Effector memory CD8-positive, alpha-beta T cell (primary cell): ENCODE measurements around the gene NME3.

Experiments used
- ATAC-seq: fragments of 150-1000 bp; cut with Tn5 transposase; replicated peaks from 2 replicates; pipeline ENCODE4 v1.10.0; 2021; ENCODE audit warnings: mild to moderate bottlenecking, moderate library complexity
- DNase-seq, 3 experiments: peaks; one replicate each; pipeline ENCODE4 v3.0.0; 2021
- H3K27ac Mint-ChIP-seq, 2 donors: one replicate each; pipeline ENCODE4 v1.8.0; 2022; ENCODE audit warnings: mild to moderate bottlenecking in 2 of 2, mixed read lengths in 2 of 2, moderate library complexity in 2 of 2
- H3K27me3 Mint-ChIP-seq, 2 donors: one replicate each; pipeline ENCODE4 v1.8.0; 2022; ENCODE audit warnings: mixed read lengths in 2 of 2
- H3K36me3 Mint-ChIP-seq: one replicate; pipeline ENCODE4 v1.8.0; 2022; ENCODE audit warnings: mild to moderate bottlenecking, moderate library complexity, mixed read lengths; ENCODE audit not compliant: insufficient read depth
- H3K4me1 Mint-ChIP-seq, 2 donors: one replicate each; pipeline ENCODE4 v1.8.0; 2022; ENCODE audit warnings: low read depth in 2 of 2, mixed read lengths in 2 of 2
- H3K4me3 Mint-ChIP-seq, 2 donors: one replicate each; pipeline ENCODE4 v1.8.0; 2022; ENCODE audit warnings: mild to moderate bottlenecking in 2 of 2, mixed read lengths in 2 of 2, moderate library complexity in 2 of 2
- H3K9me3 Mint-ChIP-seq, 2 donors: one replicate each; pipeline ENCODE4 v1.8.0; 2022; ENCODE audit warnings: mixed read lengths in 2 of 2

The NME3 gene

GRCh38 chr16:1790611-1791255 is 19.4 kb upstream of the NME3 start:
- Mint-ChIP-seq H3K9me3 (no peaks in the 10 kb centered on the region), H3K27me3 (no peaks in the 10 kb centered on the region), H3K27ac (no peak overlapping the region), H3K36me3 (peaks cover 15% of the 10 kb centered on the region), H3K4me3 (no peak overlapping the region), H3K4me1 (peaks cover 4% of the 10 kb centered on the region in 2 donors)
- DNase-seq: no peak
- ATAC-seq: no peak

DNA sequence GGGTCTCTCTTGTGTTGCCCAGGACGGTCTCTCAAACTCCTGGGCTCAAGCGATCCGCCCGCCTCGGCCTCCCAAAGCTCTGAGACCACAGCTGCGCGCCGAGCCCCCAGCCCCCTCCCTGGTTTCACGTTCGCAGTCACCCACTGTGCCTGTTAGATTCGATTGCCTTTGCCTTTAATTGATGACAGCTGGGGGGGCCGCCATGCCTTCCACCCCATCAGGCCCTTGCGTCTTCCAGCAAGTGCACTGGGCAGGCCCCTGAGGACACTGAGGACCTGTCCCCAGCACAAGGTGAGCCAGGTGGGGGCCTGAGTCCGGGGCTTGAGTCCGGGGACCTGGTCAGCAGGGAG is 18.9 kb upstream of the NME3 start:
- Mint-ChIP-seq H3K4me1 (peaks cover 5 to 9% of the 10 kb centered on the region in 2 donors), H3K4me3 (no peak overlapping the region), H3K27me3 (no peaks in the 10 kb centered on the region), H3K36me3 (peaks cover 16% of the 10 kb centered on the region), H3K9me3 (no peaks in the 10 kb centered on the region), H3K27ac (no peak overlapping the region)
- no peak for DNase-seq
- ATAC-seq: no peak

DNA sequence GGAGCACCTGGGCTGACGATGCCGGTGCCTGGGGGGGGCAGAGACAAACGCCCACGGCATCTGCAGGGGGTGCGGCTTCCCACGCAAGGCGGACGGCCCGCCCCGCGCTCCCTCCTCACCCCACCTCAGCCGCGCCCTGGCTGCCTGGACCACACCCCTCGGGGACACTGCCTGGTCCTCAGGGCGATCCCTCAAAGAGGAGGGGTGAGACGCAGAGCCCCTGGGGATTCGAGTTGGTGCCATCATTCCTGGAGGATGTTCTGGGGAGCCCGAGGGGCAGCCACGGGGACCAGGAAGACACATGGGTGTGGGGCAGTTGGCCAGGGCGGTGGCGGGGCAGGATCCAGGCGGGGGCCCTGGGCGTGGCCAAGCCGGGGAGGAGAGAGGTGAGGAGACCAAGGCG is 18.3 kb upstream of the NME3 start:
- no peak for ATAC-seq
- H3K4me3 Mint-ChIP-seq: no peak overlapping the region
- DNase-seq: no peak
- H3K4me1 Mint-ChIP-seq: peaks cover 8 to 12% of the 10 kb centered on the region in 2 donors
- H3K27ac Mint-ChIP-seq: no peak overlapping the region
- H3K9me3 Mint-ChIP-seq: no peaks in the 10 kb centered on the region
- H3K36me3 Mint-ChIP-seq: peaks cover 18% of the 10 kb centered on the region
- H3K27me3 Mint-ChIP-seq: no peaks in the 10 kb centered on the region

GRCh38 chr16:1788708-1789100 is 17.4 kb upstream of the NME3 start:
- H3K27me3 Mint-ChIP-seq: no peaks in the 10 kb centered on the region
- peaks cover 10 to 13% of the 10 kb centered on the region in 2 donors for H3K4me1 Mint-ChIP-seq
- peak overlapping the region in 1 of 2 donors; percentile 36 for H3K27ac Mint-ChIP-seq
- no peaks in the 10 kb centered on the region for H3K9me3 Mint-ChIP-seq
- peak overlapping the region in 1 of 2 donors; percentile 24 for H3K4me3 Mint-ChIP-seq
- peaks cover 18% of the 10 kb centered on the region for H3K36me3 Mint-ChIP-seq
- DNase-seq: no peak
- ATAC-seq: no peak

- DNase-seq: no peak
- Mint-ChIP-seq H3K27me3 (no peaks in the 10 kb centered on the region), H3K4me1 (peaks cover 14 to 15% of the 10 kb centered on the region in 2 donors), H3K36me3 (peaks cover 19% of the 10 kb centered on the region), H3K27ac (no peak overlapping the region), H3K4me3 (no peak overlapping the region), H3K9me3 (no peaks in the 10 kb centered on the region)
- no peak for ATAC-seq
Measured at GRCh38 chr16:1788095-1788707, 16.9 kb upstream of the NME3 start.

- H3K9me3 Mint-ChIP-seq: no peaks in the 10 kb centered on the region
- DNase-seq: no peak
- no peak overlapping the region for H3K27ac Mint-ChIP-seq
- no peak for ATAC-seq
- H3K27me3 Mint-ChIP-seq: no peaks in the 10 kb centered on the region
- H3K4me3 Mint-ChIP-seq: no peak overlapping the region
- peaks cover 25% of the 10 kb centered on the region for H3K36me3 Mint-ChIP-seq
- peaks cover 14 to 16% of the 10 kb centered on the region in 2 donors for H3K4me1 Mint-ChIP-seq
Measured at GRCh38 chr16:1787322-1788094, 16.2 kb upstream of the NME3 start.

DNA sequence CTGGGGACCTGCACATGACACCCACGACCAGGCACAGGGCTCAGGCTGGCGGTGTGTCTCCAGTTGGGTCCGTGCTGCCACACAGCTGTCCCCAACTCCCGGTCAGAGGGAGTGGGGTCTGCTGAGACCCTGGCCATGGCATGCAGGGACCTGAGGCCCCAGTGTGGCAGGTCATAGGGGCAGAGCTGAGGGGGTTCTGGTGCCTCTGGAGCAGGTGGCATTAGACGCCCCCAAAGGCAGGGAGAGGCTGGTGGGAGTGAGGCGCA is 15.6 kb upstream of the NME3 start:
- no peak overlapping the region for H3K27ac Mint-ChIP-seq
- H3K4me1 Mint-ChIP-seq: peaks cover 14 to 16% of the 10 kb centered on the region in 2 donors
- no peak for DNase-seq
- H3K4me3 Mint-ChIP-seq: no peak overlapping the region
- peaks cover 27% of the 10 kb centered on the region for H3K36me3 Mint-ChIP-seq
- no peaks in the 10 kb centered on the region for H3K9me3 Mint-ChIP-seq
- ATAC-seq: no peak
- H3K27me3 Mint-ChIP-seq: no peaks in the 10 kb centered on the region

DNA sequence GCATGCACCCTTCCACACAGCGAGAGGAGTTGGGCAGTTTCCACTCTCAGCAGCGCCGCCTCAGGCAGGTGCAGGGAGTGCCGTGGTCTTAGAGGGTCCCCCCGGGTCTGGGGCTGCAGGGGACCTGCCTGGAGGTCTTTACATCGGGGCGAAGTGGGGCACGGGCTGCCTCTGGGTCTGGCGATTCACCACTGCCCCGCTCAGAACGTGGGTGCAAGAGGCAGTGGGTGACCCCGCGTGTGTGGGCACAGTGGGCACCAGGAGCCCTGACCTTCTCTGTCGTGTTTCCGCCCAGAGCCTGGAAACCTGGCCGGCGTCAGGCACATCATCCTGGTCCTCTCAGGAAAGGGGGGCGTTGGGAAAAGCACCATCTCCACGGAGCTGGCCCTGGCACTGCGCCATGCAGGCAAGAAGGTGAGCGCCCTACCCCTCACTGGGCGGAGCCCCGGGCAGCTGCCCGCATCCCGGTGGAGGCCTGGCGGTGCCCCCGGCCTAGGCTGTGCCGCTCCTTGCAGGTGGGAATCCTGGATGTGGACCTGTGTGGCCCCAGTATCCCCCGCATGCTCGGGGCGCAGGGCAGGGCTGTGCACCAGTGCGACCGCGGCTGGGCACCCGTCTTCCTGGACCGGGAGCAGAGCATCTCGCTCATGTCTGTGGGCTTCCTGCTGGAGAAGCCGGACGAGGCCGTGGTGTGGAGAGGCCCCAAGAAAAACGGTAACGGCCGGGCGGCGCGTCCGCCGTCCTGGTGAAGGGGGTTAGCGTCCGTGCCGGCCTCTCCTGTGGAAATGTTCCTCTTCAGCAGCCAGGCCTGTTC is 15.1 kb upstream of the NME3 start:
- no peak overlapping the region for H3K27ac Mint-ChIP-seq
- H3K27me3 Mint-ChIP-seq: no peaks in the 10 kb centered on the region
- peaks cover 32% of the 10 kb centered on the region for H3K36me3 Mint-ChIP-seq
- H3K9me3 Mint-ChIP-seq: no peaks in the 10 kb centered on the region
- no peak for DNase-seq
- ATAC-seq: no peak
- no peak overlapping the region for H3K4me3 Mint-ChIP-seq
- H3K4me1 Mint-ChIP-seq: peaks cover 18 to 21% of the 10 kb centered on the region in 2 donors

DNA sequence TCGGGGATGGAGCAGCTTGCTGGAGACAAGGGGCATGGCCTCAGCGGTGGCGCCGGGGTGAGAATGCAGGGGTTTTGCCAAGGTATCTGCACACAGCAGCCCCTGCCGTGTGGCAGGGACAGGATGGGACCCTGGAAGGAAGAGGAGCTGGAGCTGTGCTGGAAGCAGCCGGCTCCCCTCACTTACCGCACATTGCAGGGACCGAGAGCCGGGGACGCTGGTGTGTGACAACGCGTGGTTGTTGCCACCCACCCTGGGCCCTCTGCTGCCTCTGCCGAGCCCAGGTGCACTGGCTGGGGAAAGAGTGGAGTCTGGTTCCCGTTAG is 14.5 kb upstream of the NME3 start:
- H3K27ac Mint-ChIP-seq: no peak overlapping the region

DNA sequence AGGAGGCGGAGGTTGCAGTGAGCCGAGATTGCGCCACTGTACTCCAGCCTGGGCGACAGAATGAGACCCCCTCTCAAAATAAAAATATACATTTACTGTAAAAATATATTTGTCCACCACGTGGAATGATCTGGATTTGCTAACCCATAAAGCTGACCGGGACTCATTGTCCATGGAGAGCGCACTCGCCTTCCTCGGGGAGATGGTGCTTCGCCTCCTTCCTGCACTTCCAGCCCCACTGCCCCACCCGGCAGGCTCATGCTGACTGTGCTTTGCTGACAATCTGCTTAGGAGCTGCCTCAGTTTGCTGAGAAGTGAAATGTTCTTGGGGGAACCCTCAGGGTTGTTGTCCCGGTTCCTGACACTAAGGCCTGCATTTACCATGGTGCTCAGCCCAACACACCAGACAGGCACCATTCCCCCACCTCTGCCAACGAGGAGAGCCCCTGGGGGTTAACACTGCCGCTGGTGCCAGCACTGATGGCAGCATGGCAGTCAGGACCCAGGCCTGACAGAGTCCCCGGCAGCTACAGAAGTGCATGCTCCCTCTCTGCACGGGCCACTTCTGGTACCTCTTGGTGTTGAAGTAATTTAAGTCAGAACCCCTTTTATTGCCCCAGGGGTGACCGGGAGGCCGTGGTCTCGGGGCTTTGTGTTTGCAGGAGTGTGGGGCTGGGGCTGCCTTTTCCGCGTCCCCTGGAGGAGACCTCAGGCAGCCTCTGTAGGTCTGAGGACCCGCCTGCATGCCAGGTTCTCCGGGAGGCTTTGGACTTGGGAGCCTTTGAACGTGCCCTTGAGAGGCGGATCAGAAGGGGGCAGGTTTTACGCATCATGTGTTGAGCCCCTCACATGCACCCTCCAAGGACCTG is 13.9 kb upstream of the NME3 start:
- Mint-ChIP-seq H3K4me1 (peaks cover 20 to 23% of the 10 kb centered on the region in 2 donors), H3K36me3 (peaks cover 41% of the 10 kb centered on the region), H3K4me3 (peak overlapping the region; percentile 37 to 67), H3K9me3 (no peaks in the 10 kb centered on the region), H3K27me3 (no peaks in the 10 kb centered on the region), H3K27ac (no peak overlapping the region)
- DNase-seq: no peak
- no peak for ATAC-seq

More for the DNA sequence above, 14.5 kb upstream of the NME3 start:
- ATAC-seq: no peak
- H3K9me3 Mint-ChIP-seq: no peaks in the 10 kb centered on the region
- peaks cover 20 to 21% of the 10 kb centered on the region in 2 donors for H3K4me1 Mint-ChIP-seq
- DNase-seq: no peak
- H3K36me3 Mint-ChIP-seq: peaks cover 38% of the 10 kb centered on the region
- H3K4me3 Mint-ChIP-seq: peak overlapping the region in 1 of 2 donors; percentile 6
- H3K27me3 Mint-ChIP-seq: no peaks in the 10 kb centered on the region

DNA sequence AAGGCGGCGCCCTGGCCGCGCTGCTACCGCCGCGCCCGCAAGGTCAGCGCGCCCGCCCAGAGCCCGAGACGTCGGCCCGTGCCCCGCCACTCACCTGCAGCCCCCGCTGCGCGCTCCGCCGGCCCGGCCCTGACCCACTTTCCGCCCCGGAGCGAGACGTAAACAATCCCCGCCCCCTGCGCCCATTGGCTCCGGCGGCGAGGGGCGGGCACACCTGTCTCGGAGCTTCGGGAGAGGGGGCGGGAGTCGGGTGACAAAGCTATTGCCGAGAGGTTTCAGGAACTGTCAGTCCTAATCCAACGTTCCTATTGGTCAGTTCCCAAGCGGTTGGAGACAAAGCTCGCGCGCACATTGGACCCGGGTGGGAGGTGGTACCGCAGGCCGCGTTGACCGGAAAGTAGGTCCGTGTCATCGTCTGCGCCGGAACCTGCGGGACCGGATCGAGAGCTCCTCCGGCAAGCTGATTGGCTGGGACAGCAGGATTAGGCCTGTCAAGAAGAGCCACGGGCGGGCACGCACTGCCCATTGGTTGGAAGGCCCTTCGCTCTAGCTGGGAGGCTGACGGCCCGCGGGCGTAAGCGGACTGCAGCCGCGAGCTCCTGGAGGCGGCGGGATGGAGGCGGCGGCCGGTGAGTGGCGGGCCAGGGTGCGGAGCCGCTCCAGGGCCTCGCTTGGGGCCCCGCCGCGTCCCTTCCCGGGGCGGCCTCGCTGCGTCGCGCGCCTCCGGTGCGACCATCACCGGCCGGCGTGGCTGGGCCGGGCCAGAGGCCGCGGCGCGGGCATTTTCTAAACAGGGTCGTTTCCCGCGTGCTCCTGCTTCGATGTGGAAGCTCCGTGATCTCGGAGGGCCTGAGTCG is 11.3 kb upstream of the NME3 start, which contains the start of the genes NUBP2 and SPSB3:
NUBP2 (plus strand) TSS at position 553 of the 857 bp plus-strand sequence; CDS start at position 614, 61 bp downstream.
SPSB3 (minus strand) TSS at position 164 of the 857 bp plus-strand sequence. CDS start 1,088 bp downstream, outside the sequence.
- DNase-seq (peak; percentile 92 to 95 (median 95)), ATAC-seq (peak; percentile 84)
- H3K27me3 Mint-ChIP-seq: no peaks in the 10 kb centered on the region
- H3K27ac Mint-ChIP-seq: peak within 1 kb of the TSS; percentile 88 to 94
- H3K4me3 Mint-ChIP-seq: peak within 1 kb of the TSS; percentile 88 to 89
- H3K36me3 Mint-ChIP-seq: peaks cover 42% of the 10 kb centered on the region
- H3K4me1 Mint-ChIP-seq: peaks cover 19 to 21% of the 10 kb centered on the region in 2 donors
- no peaks in the 10 kb centered on the region for H3K9me3 Mint-ChIP-seq
